ENCODE results near the gene TNS1. TPM values are rescaled to one million over a fixed set of nuclear protein-coding genes. Genes with fewer than 3 reads are reported as not detected.

The TNS1 gene
- total RNA-seq, 1 experiment from 2014 or later = 1.5 TPM

DNA sequence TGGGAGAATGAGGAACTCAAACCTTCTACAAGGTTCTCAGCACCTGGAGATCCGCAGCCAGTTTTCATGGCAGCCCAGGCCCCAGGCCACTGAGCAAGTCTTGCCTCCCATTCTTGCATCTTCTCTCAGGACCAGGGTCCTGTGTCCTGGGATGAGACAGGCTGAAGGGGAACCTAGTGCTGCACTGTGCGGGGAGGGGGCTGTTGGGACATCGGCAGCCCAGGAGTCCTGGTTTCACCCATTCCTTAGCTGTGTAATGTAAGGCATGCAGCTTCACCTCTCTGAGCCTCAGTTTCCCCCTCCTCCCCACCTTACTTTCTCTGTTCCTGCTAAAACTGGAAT is 43.9 kb downstream of the TNS1 start:
- POLR2A ChIA-PET (ENCODE audit: unreplicated experiment) = no interaction called here
- no peak for DNase-seq
- no TSS peak for BruUV-seq (replicated peaks)

DNA sequence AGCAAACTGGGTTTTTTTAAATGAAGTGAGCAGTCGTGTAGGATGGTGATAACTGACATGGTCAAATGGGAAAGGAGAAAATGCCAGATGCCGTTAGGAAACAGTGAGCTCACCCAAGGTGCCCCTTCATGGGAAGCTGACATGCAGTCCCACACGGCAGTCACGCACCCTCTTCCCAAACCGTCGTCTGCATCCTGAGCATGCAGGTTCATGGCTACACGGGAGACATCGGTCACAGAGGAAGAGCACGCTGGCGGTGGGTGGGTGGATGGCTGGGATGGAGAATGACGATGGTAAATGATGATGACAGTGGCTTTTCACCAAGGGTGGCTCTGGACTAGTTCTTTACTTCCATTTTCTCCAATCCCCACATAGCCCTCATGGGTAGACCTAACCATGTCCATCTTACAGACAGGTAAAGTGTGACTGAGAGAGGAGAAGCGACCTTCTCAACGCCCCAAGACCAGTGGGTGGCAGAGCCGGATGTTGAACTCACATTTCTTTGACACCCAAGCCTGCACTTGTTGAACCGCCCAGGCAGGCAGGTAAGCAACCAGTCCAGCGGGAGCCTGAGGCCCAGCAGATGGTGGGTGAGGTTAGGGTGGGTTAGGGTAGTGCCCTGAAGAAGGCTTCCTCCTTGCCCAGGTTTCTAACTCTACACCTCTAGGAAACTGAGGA is 44.5 kb downstream of the TNS1 start:
- no peaks in the 10 kb centered on the region for H3K4me1 ChIP-seq (ENCODE audit: insufficient read depth, low read length)
- H3K9me2 ChIP-seq (replicated peaks; ENCODE audit: low read length) = no peaks in the 10 kb centered on the region
- CTCF ChIA-PET = no interaction called here
- no peak overlapping the region for H3K27ac ChIP-seq (ENCODE audit: low read length)
- no peak overlapping the region for H2AFZ ChIP-seq (ENCODE audit: low read length)
- H3K4me2 ChIP-seq (ENCODE audit: low read length) = no peak overlapping the region
- H4K20me1 ChIP-seq (ENCODE audit: low read length) = no peaks in the 10 kb centered on the region
- no peak for TF ChIP-seq EZH2 (IDR thresholded peaks at IDR 0.05; ENCODE audit: low read length, unreplicated experiment)
- TF ChIP-seq, protein P1, sequence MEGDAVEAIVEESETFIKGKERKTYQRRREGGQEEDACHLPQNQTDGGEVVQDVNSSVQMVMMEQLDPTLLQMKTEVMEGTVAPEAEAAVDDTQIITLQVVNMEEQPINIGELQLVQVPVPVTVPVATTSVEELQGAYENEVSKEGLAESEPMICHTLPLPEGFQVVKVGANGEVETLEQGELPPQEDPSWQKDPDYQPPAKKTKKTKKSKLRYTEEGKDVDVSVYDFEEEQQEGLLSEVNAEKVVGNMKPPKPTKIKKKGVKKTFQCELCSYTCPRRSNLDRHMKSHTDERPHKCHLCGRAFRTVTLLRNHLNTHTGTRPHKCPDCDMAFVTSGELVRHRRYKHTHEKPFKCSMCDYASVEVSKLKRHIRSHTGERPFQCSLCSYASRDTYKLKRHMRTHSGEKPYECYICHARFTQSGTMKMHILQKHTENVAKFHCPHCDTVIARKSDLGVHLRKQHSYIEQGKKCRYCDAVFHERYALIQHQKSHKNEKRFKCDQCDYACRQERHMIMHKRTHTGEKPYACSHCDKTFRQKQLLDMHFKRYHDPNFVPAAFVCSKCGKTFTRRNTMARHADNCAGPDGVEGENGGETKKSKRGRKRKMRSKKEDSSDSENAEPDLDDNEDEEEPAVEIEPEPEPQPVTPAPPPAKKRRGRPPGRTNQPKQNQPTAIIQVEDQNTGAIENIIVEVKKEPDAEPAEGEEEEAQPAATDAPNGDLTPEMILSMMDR (conservative IDR thresholded peaks at IDR 0.05; ENCODE audit: low read depth, low read length) = no peak
- TF ChIP-seq EZH2phosphoT487 (IDR thresholded peaks at IDR 0.05; ENCODE audit: borderline replicate concordance, low read length) = no peak
- no peaks in the 10 kb centered on the region for H3F3A ChIP-seq (ENCODE audit: low read length, unreplicated experiment)
- no peak for ATAC-seq
- no peak overlapping the region for H3K4me3 ChIP-seq (ENCODE audit: low read length)
- no peaks in the 10 kb centered on the region for H3K36me3 ChIP-seq (ENCODE audit: low read depth, low read length)
- no peaks in the 10 kb centered on the region for H3K9me3 ChIP-seq (ENCODE audit: low read length)
- BruUV-seq (replicated peaks) = no TSS peak
- DNase-seq = no peak
- POLR2A ChIA-PET (ENCODE audit: unreplicated experiment) = no interaction called here
- H3K79me2 ChIP-seq (ENCODE audit: low read length) = no peaks in the 10 kb centered on the region
- intact Hi-C loops (cut with micrococcal nuclease) = no loop called here
- peaks cover 78% of the 10 kb centered on the region for H3K27me3 ChIP-seq (ENCODE audit: low read length)
- no peak overlapping the region for H3K9ac ChIP-seq (ENCODE audit: low read length)

More for the DNA sequence above, 43.9 kb downstream of the TNS1 start:
- Histone ChIP-seq H3K79me2 (ENCODE audit: low read length) (no peaks in the 10 kb centered on the region), H2AFZ (ENCODE audit: low read length) (no peak overlapping the region), H3K4me2 (ENCODE audit: low read length) (no peak overlapping the region), H3K4me1 (ENCODE audit: insufficient read depth, low read length) (no peaks in the 10 kb centered on the region), H3F3A (ENCODE audit: low read length, unreplicated experiment) (no peaks in the 10 kb centered on the region), H4K20me1 (ENCODE audit: low read length) (no peaks in the 10 kb centered on the region), H3K36me3 (ENCODE audit: low read depth, low read length) (no peaks in the 10 kb centered on the region), H3K9me2 (replicated peaks; ENCODE audit: low read length) (no peaks in the 10 kb centered on the region), H3K4me3 (ENCODE audit: low read length) (no peak overlapping the region), H3K27ac (ENCODE audit: low read length) (no peak overlapping the region), H3K27me3 (ENCODE audit: low read length) (peaks cover 76% of the 10 kb centered on the region), H3K9ac (ENCODE audit: low read length) (no peak overlapping the region), H3K9me3 (ENCODE audit: low read length) (no peaks in the 10 kb centered on the region)
- ATAC-seq = no peak
- TF ChIP-seq EZH2 (IDR thresholded peaks at IDR 0.05; ENCODE audit: low read length, unreplicated experiment) (no peak), EZH2phosphoT487 (IDR thresholded peaks at IDR 0.05; ENCODE audit: borderline replicate concordance, low read length) (no peak)
- TF ChIP-seq, protein P1 (conservative IDR thresholded peaks at IDR 0.05; ENCODE audit: low read depth, low read length) = no peak
- intact Hi-C loops (cut with micrococcal nuclease) = no loop called here
- CTCF ChIA-PET = no interaction called here

DNA sequence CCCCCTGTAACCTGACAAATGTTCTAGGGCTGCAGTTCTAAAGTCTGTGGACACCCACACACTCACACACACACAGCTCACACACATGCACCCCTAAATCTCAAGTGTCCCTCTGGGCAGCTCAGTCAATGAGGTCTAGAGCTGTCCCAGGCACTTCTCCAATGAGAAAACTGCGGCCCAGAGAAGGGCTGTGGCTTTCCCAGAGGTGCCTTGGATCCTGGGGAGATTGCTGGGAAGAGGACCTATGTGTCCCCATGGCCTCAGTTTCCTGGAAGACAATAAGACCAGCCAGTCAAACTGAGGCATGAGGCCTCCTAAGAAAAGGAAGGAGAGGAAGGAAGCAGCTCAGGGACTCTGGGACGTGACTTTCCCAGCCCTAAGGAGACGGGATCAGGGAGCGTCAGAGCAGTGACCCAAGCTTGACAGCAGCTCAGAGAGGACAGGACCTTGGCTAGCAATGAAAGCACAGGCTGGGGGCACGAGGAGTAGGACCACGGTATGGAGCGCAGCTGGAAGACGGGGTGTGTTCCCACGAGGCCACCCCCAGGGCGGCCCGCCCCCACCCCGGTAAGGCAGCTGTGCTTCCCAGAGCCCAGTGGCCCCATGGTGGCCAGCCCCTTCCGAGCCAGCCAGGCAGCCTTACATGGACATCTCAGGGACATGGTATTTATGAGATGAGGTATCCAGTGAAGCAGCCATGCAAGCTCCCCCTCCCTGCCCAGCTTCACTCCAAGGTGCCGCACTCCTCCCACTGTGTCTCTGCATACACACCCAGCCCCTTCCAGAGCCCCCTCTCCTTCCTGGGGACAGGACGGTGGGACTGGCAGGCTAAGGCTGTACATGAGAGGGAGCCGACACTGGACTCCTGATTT is 46.0 kb downstream of the TNS1 start:
- CTCF ChIA-PET = no interaction called here
- H4K20me1 ChIP-seq (ENCODE audit: low read length) = no peaks in the 10 kb centered on the region
- H3K9me3 ChIP-seq (ENCODE audit: low read length) = no peaks in the 10 kb centered on the region
- H3K36me3 ChIP-seq (ENCODE audit: low read depth, low read length) = no peaks in the 10 kb centered on the region
- intact Hi-C loops (cut with micrococcal nuclease) = no loop called here
- H3K4me1 ChIP-seq (ENCODE audit: insufficient read depth, low read length) = no peaks in the 10 kb centered on the region
- no TSS peak for BruUV-seq (replicated peaks)
- H2AFZ ChIP-seq (ENCODE audit: low read length) = no peak overlapping the region
- ATAC-seq (no peak), DNase-seq (no peak)
- H3K4me2 ChIP-seq (ENCODE audit: low read length) = no peak overlapping the region
- no peak overlapping the region for H3K4me3 ChIP-seq (ENCODE audit: low read length)
- H3K79me2 ChIP-seq (ENCODE audit: low read length) = no peaks in the 10 kb centered on the region
- H3K9ac ChIP-seq (ENCODE audit: low read length) = no peak overlapping the region
- H3K9me2 ChIP-seq (replicated peaks; ENCODE audit: low read length) = no peaks in the 10 kb centered on the region
- no peak overlapping the region for H3K27ac ChIP-seq (ENCODE audit: low read length)
- POLR2A ChIA-PET (ENCODE audit: unreplicated experiment) = no interaction called here
- TF ChIP-seq EZH2 (IDR thresholded peaks at IDR 0.05; ENCODE audit: low read length, unreplicated experiment) = no peak
- TF ChIP-seq EZH2phosphoT487 (IDR thresholded peaks at IDR 0.05; ENCODE audit: borderline replicate concordance, low read length) = no peak
- TF ChIP-seq, protein P1 (conservative IDR thresholded peaks at IDR 0.05; ENCODE audit: low read depth, low read length) = no peak
- H3F3A ChIP-seq (ENCODE audit: low read length, unreplicated experiment) = no peaks in the 10 kb centered on the region
- H3K27me3 ChIP-seq (ENCODE audit: low read length) = peaks cover 79% of the 10 kb centered on the region
